Cardiac muscle cell (in vitro differentiated cells and primary cell): ENCODE data around the gene RCOR1. TPM values are rescaled to one million over a fixed set of nuclear protein-coding genes. Genes with fewer than 3 reads are reported as not detected.

Experiments
- DNase-seq, 2 donors: peaks; one replicate each; pipeline versions ENCODE4 v3.0.0 to v3.0.0-alpha.2; 2010 to 2017; ENCODE audit warnings: low read depth in 1 of 2, low spot score in 1 of 2
- H3K27ac ChIP-seq: fragments of 200-600 bp; sonication (generic); 2 replicates; pipeline ENCODE4 v1.5.1; 2016
- H3K27me3 ChIP-seq: fragments of 200-600 bp; sonication (generic); 2 replicates; pipeline ENCODE4 v1.6.0; 2016; ENCODE audit warnings: control low read depth
- H3K36me3 ChIP-seq: fragments of 200-600 bp; sonication (generic); 2 replicates; pipeline ENCODE4 v1.5.1; 2016; ENCODE audit warnings: control low read depth
- H3K4me1 ChIP-seq: fragments of 200-600 bp; sonication (generic); 2 replicates; pipeline ENCODE4 v1.8.1; 2017; ENCODE audit warnings: low read depth, mild to moderate bottlenecking, mixed run types
- H3K4me3 ChIP-seq: fragments of 200-600 bp; sonication (generic); 2 replicates; pipeline ENCODE4 v1.5.1; 2016; ENCODE audit warnings: mild to moderate bottlenecking
- H3K9me3 ChIP-seq: fragments of 200-600 bp; sonication (generic); 2 replicates; pipeline ENCODE4 v1.5.1; 2017; ENCODE audit warnings: low read depth, mild to moderate bottlenecking, control low read depth
- polyA plus RNA-seq: library from polyadenylated mRNA; unstranded; fragments of >200 nt; fragmentation: Nextera tagmentation; extraction: Ambion mirVana; gene quantifications from 2 replicates; pipeline ENCODE4 v1.2.1, GENCODE V29; 2016
- total RNA-seq: library from RNA; depleted of rRNA; stranded (reverse); fragments of >200 nt; gene quantifications from 2 replicates; pipeline ENCODE4 v1.2.3, GENCODE V29; 2016
- TF ChIP-seq, protein P1 (sequence below): IDR thresholded peaks from 2 replicates; pipeline ENCODE4 v1.5.1; 2012; ENCODE audit warnings: low read depth, mild to moderate bottlenecking, low read length

RCOR1 gene
- total and polyA plus RNA-seq, 2 experiments from 2014 or later, result 5.3 to 17.0 TPM

- peaks cover 23% of the 10 kb centered on the region for H3K4me1 ChIP-seq
- no peaks in the 10 kb centered on the region for H3K36me3 ChIP-seq
- TF ChIP-seq, protein P1, sequence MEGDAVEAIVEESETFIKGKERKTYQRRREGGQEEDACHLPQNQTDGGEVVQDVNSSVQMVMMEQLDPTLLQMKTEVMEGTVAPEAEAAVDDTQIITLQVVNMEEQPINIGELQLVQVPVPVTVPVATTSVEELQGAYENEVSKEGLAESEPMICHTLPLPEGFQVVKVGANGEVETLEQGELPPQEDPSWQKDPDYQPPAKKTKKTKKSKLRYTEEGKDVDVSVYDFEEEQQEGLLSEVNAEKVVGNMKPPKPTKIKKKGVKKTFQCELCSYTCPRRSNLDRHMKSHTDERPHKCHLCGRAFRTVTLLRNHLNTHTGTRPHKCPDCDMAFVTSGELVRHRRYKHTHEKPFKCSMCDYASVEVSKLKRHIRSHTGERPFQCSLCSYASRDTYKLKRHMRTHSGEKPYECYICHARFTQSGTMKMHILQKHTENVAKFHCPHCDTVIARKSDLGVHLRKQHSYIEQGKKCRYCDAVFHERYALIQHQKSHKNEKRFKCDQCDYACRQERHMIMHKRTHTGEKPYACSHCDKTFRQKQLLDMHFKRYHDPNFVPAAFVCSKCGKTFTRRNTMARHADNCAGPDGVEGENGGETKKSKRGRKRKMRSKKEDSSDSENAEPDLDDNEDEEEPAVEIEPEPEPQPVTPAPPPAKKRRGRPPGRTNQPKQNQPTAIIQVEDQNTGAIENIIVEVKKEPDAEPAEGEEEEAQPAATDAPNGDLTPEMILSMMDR, result no peak
- DNase-seq, result no peak
- H3K27ac ChIP-seq, result no peak overlapping the region
- no peak overlapping the region for H3K4me3 ChIP-seq
- H3K27me3 ChIP-seq, result no peaks in the 10 kb centered on the region
- no peaks in the 10 kb centered on the region for H3K9me3 ChIP-seq
Measured at GRCh38 chr14:102696332-102696731, 103.9 kb downstream of the RCOR1 start.

DNA sequence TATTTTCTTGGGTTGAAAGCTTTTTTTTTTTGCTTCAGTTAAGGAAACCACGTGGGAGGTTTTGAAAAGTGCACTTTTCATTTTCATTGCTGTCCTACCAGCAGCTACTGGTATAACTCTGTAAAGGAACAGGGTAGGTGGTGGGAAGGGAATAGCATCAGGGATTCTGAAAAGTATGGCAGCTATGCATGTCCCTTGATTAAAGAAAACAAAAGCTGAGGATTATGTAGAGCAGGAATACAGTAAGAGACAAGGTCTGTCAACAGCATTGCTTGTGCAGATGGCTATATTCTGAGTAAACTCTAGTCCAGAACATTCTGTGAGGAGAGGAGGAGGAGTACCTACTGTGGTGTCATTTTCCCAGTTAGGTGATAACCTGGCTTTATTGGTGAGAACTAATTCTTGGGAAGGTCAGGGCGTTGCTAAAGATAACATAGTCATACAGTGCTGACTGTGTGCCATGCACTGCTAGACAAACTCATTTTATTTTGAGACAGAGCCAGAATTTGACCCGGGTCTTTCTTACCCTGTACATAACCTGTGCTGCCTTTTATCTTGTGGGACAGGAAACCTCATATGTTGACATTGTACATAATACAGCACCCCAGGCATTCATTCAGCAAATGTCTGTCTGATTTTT lies 104.5 kb downstream of the RCOR1 start:
- peaks cover 23% of the 10 kb centered on the region for H3K4me1 ChIP-seq
- H3K9me3 ChIP-seq, result no peaks in the 10 kb centered on the region
- DNase-seq, result no peak
- H3K27me3 ChIP-seq, result no peaks in the 10 kb centered on the region
- no peak overlapping the region for H3K4me3 ChIP-seq
- TF ChIP-seq, protein P1, result no peak
- peak overlapping the region; percentile 18 for H3K27ac ChIP-seq
- no peaks in the 10 kb centered on the region for H3K36me3 ChIP-seq

DNA sequence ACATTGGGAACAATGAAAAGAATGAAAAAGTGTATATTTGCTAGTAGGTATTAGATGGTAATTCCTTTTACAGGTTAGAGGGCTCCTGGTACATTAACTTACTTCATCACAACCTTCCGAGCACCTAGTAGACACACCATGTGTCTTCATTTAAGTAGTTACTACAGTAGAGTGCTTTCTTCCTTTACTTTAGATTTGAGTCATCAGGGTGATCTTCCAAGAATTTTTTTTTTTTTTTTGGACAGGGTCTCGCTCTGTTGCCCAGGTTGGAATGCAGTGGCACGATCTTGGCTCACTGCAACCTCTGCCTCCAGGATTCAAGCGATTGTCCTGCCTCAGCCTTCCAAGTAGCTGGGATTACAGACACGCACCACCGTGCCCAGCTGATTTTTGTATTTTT lies 105.1 kb downstream of the RCOR1 start:
- H3K9me3 ChIP-seq, result no peaks in the 10 kb centered on the region
- no peak for DNase-seq
- H3K27me3 ChIP-seq, result no peaks in the 10 kb centered on the region
- H3K4me3 ChIP-seq, result no peak overlapping the region
- peak overlapping the region; percentile 18 for H3K27ac ChIP-seq
- H3K36me3 ChIP-seq, result no peaks in the 10 kb centered on the region
- peaks cover 23% of the 10 kb centered on the region for H3K4me1 ChIP-seq
- TF ChIP-seq, protein P1, result no peak

DNA sequence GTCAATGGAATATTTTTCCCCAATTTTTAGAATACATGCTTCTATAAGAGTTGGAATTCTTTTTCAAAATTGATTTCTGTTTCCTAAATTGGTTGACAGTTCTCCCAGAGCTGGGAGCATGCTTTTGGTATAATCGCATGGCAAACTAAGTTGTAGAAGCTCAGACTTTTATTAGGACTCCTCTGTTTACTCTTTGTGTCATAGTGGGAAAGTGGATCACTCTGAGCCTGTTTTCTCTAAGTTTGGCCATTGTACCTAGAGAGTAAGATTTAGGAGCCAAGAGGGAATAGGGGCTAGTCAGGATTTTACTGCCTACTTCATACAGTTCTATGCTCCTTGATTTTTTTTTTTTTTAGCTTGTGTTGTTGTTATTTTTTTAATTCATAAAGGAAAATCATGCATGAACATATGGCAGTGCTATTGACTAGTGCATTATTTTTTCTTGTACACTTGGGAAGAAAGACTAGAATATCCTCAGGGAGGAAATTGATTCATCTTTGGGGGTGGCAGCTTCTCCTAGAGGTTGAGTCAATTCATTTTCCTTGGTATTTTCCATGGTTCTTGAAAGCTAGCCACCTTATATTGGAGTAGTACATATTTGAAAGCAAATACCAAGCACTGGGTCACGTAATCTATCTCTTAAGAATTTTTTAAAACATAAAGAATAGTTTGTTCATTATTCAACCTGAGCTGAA lies 107.1 kb downstream of the RCOR1 start:
- DNase-seq, result no peak
- TF ChIP-seq, protein P1, result no peak
- H3K27me3 ChIP-seq, result no peaks in the 10 kb centered on the region
- H3K27ac ChIP-seq, result no peak overlapping the region
- H3K36me3 ChIP-seq, result no peaks in the 10 kb centered on the region
- no peaks in the 10 kb centered on the region for H3K9me3 ChIP-seq
- no peak overlapping the region for H3K4me3 ChIP-seq
- H3K4me1 ChIP-seq, result peaks cover 14% of the 10 kb centered on the region

- DNase-seq, result no peak
- H3K9me3 ChIP-seq, result no peaks in the 10 kb centered on the region
- peaks cover 21% of the 10 kb centered on the region for H3K36me3 ChIP-seq
- H3K27ac ChIP-seq, result no peak overlapping the region
- TF ChIP-seq, protein P1, result no peak
- H3K27me3 ChIP-seq, result no peaks in the 10 kb centered on the region
- H3K4me1 ChIP-seq, result no peaks in the 10 kb centered on the region
- H3K4me3 ChIP-seq, result no peak overlapping the region
Measured at GRCh38 chr14:102708494-102708893, 116.0 kb downstream of the RCOR1 start.
